ENCODE results near the gene CIPC. TPM values are rescaled to one million over a fixed set of nuclear protein-coding genes. Genes with fewer than 3 reads are reported as not detected.

The CIPC gene
- polyA plus RNA-seq, 1 donor from 2014 or later = 36.7 TPM

- Histone ChIP-seq H3K9me2 (ENCODE audit: insufficient read depth, low read length) (no peaks in the 10 kb centered on the region), H3K9ac (ENCODE audit: low read length) (peak overlapping the region; percentile 35), H3K27me3 (ENCODE audit: insufficient read depth, low read depth, low read length) (no peaks in the 10 kb centered on the region), H3K79me2 (replicated peaks; ENCODE audit: insufficient read depth, low read length) (no peaks in the 10 kb centered on the region), H3K36me3 (ENCODE audit: insufficient read depth, low read length) (no peaks in the 10 kb centered on the region), H3K27ac (ENCODE audit: low read length) (peak overlapping the region; percentile 27), H2AFZ (ENCODE audit: low read depth, low read length) (no peak overlapping the region), H3K4me3 (ENCODE audit: low read length) (no peak overlapping the region), H3K4me2 (ENCODE audit: low read length) (no peak overlapping the region), H4K20me1 (ENCODE audit: insufficient read depth) (no peaks in the 10 kb centered on the region), H3K9me3 (ENCODE audit: low read length) (no peaks in the 10 kb centered on the region), H3F3A (ENCODE audit: insufficient read depth, low read length, poor library complexity, severe bottlenecking) (no peaks in the 10 kb centered on the region)
- no peak for TF ChIP-seq EZH2 (IDR thresholded peaks at IDR 0.05; ENCODE audit: borderline replicate concordance, insufficient read depth, low read length, poor library complexity, severe bottlenecking)
- peak; percentile 98 for TF ChIP-seq CTCF (IDR thresholded peaks at IDR 0.05; ENCODE audit: poor library complexity, severe bottlenecking)
- TF ChIP-seq, protein P1, sequence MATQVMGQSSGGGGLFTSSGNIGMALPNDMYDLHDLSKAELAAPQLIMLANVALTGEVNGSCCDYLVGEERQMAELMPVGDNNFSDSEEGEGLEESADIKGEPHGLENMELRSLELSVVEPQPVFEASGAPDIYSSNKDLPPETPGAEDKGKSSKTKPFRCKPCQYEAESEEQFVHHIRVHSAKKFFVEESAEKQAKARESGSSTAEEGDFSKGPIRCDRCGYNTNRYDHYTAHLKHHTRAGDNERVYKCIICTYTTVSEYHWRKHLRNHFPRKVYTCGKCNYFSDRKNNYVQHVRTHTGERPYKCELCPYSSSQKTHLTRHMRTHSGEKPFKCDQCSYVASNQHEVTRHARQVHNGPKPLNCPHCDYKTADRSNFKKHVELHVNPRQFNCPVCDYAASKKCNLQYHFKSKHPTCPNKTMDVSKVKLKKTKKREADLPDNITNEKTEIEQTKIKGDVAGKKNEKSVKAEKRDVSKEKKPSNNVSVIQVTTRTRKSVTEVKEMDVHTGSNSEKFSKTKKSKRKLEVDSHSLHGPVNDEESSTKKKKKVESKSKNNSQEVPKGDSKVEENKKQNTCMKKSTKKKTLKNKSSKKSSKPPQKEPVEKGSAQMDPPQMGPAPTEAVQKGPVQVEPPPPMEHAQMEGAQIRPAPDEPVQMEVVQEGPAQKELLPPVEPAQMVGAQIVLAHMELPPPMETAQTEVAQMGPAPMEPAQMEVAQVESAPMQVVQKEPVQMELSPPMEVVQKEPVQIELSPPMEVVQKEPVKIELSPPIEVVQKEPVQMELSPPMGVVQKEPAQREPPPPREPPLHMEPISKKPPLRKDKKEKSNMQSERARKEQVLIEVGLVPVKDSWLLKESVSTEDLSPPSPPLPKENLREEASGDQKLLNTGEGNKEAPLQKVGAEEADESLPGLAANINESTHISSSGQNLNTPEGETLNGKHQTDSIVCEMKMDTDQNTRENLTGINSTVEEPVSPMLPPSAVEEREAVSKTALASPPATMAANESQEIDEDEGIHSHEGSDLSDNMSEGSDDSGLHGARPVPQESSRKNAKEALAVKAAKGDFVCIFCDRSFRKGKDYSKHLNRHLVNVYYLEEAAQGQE (IDR thresholded peaks at IDR 0.05; ENCODE audit: borderline replicate concordance) = no peak
- TF ChIP-seq MXI1 (conservative IDR thresholded peaks at IDR 0.05; ENCODE audit: poor library complexity, severe bottlenecking) = peak; percentile 41
- no peak for TF ChIP-seq TAF1 (IDR thresholded peaks at IDR 0.05; ENCODE audit: low read depth)
- TF ChIP-seq RAD21 (conservative IDR thresholded peaks at IDR 0.05) = peak; percentile 100
- peak; percentile 100 for TF ChIP-seq SMC3 (conservative IDR thresholded peaks at IDR 0.05; ENCODE audit: poor library complexity)
- TF ChIP-seq POLR2AphosphoS5 (IDR thresholded peaks at IDR 0.05) = no peak
- peak; percentile 25 for TF ChIP-seq EP300 (conservative IDR thresholded peaks at IDR 0.05; ENCODE audit: poor library complexity, severe bottlenecking)
Observed at GRCh38 chr14:77067632-77068516, 30.2 kb upstream of the CIPC start.

GRCh38 chr14:77068517-77069200, 29.4 kb upstream of the CIPC start:
- Histone ChIP-seq H3K36me3 (ENCODE audit: insufficient read depth, low read length) (no peaks in the 10 kb centered on the region), H3K9ac (ENCODE audit: low read length) (peak overlapping the region; percentile 35), H3K9me2 (ENCODE audit: insufficient read depth, low read length) (no peaks in the 10 kb centered on the region), H3F3A (ENCODE audit: insufficient read depth, low read length, poor library complexity, severe bottlenecking) (no peaks in the 10 kb centered on the region), H3K79me2 (replicated peaks; ENCODE audit: insufficient read depth, low read length) (no peaks in the 10 kb centered on the region), H2AFZ (ENCODE audit: low read depth, low read length) (no peak overlapping the region), H3K9me3 (ENCODE audit: low read length) (no peaks in the 10 kb centered on the region), H3K4me3 (ENCODE audit: low read length) (no peak overlapping the region), H3K27me3 (ENCODE audit: insufficient read depth, low read depth, low read length) (no peaks in the 10 kb centered on the region), H3K4me2 (ENCODE audit: low read length) (no peak overlapping the region), H4K20me1 (ENCODE audit: insufficient read depth) (no peaks in the 10 kb centered on the region), H3K27ac (ENCODE audit: low read length) (peak overlapping the region; percentile 15)
- TF ChIP-seq MXI1 (conservative IDR thresholded peaks at IDR 0.05; ENCODE audit: poor library complexity, severe bottlenecking) (no peak), SMC3 (conservative IDR thresholded peaks at IDR 0.05; ENCODE audit: poor library complexity) (peak; percentile 14), RAD21 (conservative IDR thresholded peaks at IDR 0.05) (no peak), CTCF (IDR thresholded peaks at IDR 0.05; ENCODE audit: poor library complexity, severe bottlenecking) (peak; percentile 7), EZH2 (IDR thresholded peaks at IDR 0.05; ENCODE audit: borderline replicate concordance, insufficient read depth, low read length, poor library complexity, severe bottlenecking) (no peak)
- TF ChIP-seq, protein P1 (IDR thresholded peaks at IDR 0.05; ENCODE audit: borderline replicate concordance) = peak; percentile 27

Data from neural cell (in vitro differentiated cells).